GM12892 (cell line): Measurements from ENCODE around the gene ZNF428.

Experiments
- DNase-seq: peaks from one replicate; pipeline ENCODE4 v3.0.0; 2011; ENCODE audit not compliant: insufficient read length
- FAIRE-seq: peaks from 2 replicates; lab custom pipeline; 2011; peaks lifted over from hg19 to GRCh38; lab: Jason Lieb, UNC
- POLR2A ChIP-seq: IDR thresholded peaks from 2 replicates; pipeline ENCODE4 v1.6.1; 2011; ENCODE audit warnings: low read depth, low read length, control low read depth
- POLR2AphosphoS5 ChIP-seq: IDR thresholded peaks from 2 replicates; pipeline ENCODE4 v1.6.1; 2011; ENCODE audit warnings: low read depth, low read length, control low read depth
- TAF1 ChIP-seq: IDR thresholded peaks from 2 replicates; pipeline ENCODE4 v1.6.1; 2011; ENCODE audit warnings: low read depth, mild to moderate bottlenecking, control low read depth, low read length, borderline replicate concordance

The ZNF428 gene

DNA sequence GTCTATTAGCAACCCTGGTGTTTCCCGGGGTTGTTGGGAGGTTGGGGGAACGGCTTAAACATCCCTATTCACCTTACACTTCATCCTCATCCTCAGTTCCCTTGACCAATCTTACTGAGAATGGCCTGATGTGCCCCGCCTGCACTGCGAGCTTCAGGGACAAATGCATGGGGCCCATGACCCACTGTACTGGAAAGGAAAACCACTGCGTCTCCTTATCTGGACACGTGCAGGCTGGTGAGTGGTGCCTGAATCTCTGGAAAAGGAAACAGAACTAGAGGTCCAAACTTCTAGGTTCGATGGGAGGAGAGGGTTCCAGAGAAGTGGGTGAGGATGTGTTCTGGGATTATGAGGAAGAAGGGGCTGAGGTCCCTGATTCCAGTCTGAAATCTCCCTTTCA lies 38.0 kb downstream of the ZNF428 start:
- no peak for TF ChIP-seq TAF1
- TF ChIP-seq POLR2A, result no peak
- no peak for TF ChIP-seq POLR2AphosphoS5
- no peak for DNase-seq
- no peak for FAIRE-seq

DNA sequence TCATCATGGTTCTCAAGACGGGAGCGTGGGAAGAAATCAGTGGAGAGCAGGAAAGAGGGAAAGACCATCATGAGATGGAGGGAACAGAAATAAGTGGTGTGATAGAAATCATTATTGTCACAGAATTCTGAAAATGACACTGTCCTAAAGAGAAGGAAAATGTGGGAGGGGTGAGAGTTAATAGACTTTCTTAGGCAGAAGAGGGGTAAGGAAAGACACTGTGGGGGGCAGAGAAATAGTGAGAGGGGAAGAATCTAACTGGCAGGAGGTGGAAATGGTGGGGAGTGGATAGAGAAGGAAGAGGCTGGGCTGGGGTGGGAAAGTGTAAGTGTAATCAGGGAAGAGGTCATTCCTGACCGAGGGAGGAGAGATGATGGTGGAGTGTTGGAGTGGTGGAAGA lies 40.6 kb downstream of the ZNF428 start:
- FAIRE-seq (no peak), DNase-seq (no peak)
- no peak for TF ChIP-seq POLR2A
- TF ChIP-seq POLR2AphosphoS5, result no peak
- no peak for TF ChIP-seq TAF1

DNA sequence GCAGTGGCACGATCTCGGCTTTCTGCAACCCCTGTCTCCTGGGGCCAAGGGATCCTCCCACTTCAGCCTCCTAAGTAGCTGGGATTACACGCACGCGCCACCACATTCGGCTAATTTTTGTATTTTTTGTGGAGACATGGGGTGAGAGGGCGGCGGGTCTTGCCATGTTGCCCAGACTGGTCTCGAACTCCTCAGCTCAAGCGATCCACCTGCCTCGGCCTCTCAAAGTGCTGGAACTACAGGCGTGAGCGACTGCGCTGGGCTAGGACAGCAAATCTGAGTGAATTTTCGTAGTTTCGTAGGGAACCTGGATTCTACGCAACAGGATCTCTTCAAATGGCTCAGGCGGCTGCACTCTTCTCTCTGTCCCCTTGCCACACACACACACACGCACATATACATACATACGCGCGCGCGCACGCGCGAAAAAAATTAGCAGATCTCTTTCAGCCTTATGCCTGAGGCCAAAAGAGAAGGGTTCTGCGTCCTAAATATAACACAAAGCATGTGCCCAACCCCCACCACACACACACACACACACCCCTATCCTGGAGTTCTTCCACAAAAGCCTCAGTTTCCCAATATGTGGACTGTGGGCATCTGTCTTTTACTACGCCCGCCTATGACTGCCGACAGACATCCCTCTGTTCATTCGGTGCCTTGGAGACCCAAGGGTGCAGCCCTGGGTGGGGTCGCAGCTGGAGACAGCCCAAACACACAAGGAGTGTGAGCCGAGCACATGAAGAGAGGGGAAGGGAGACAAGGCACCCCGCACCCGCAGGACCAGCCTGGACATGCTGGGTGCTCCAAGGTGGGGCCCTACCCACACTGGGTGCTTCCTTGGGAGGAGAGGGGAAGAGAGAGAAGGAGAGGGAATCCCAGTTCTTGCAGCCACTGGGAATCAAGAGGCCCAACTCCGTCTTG lies 43.2 kb downstream of the ZNF428 start:
- no peak for FAIRE-seq
- TF ChIP-seq POLR2A (no peak), POLR2AphosphoS5 (no peak), TAF1 (no peak)
- no peak for DNase-seq

DNA sequence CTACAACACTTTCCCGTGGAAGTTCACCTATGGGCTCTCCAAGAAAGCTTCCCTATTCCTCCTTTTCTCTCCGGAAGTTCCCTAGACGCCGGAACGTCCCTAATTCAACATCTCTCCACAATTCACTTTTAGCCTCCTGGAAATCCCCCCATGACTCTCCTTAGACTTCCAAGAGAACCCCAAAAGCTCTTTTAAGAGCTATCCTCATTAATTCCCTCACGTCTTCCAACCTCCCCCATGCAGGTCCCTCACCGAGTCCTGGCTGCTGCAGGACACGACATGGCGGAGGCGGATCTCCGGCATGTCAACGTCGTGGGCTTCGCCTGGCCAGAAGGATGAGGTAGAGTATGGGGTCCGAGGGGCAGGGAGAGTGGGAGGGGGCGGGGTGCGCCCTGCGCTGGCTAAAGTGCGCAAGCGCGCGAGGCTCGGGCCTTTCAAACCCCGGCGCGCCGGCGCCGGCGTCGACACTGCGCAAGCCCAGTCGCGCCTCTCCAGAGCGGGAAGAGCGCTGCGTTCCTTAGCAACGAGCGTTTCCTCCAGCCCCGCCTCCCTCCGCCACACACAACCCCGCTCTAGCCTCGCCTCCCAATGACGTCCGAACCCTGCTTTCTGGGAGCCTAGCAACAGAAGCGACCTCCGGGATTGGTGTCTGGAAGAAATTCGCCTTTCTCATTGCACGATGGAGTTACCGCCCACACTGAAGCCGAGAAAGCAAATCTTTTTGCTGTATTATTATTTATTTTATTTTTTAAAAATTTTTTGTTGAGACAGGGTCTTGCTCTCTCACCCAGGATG lies 44.1 kb downstream of the ZNF428 start, which contains the start of the genes PINLYP and XRCC1:
Gene PINLYP (plus strand): TSS at position 646 of the 795 bp plus-strand sequence. CDS start 1,391 bp downstream, outside the sequence.
Gene XRCC1 (minus strand): TSS at position 372 of the 795 bp plus-strand sequence. CDS start 69 bp downstream, at position 303.
- FAIRE-seq, result peak; percentile 100
- peak; percentile 94 for DNase-seq
- TF ChIP-seq TAF1 (0 out of 2 replicates have a peak, but pooled peaks have one; percentile 18), POLR2AphosphoS5 (peak; percentile 61; the same call in 1 of the 2 replicates), POLR2A (peak; percentile 67; the same call in 1 of the 2 replicates)

DNA sequence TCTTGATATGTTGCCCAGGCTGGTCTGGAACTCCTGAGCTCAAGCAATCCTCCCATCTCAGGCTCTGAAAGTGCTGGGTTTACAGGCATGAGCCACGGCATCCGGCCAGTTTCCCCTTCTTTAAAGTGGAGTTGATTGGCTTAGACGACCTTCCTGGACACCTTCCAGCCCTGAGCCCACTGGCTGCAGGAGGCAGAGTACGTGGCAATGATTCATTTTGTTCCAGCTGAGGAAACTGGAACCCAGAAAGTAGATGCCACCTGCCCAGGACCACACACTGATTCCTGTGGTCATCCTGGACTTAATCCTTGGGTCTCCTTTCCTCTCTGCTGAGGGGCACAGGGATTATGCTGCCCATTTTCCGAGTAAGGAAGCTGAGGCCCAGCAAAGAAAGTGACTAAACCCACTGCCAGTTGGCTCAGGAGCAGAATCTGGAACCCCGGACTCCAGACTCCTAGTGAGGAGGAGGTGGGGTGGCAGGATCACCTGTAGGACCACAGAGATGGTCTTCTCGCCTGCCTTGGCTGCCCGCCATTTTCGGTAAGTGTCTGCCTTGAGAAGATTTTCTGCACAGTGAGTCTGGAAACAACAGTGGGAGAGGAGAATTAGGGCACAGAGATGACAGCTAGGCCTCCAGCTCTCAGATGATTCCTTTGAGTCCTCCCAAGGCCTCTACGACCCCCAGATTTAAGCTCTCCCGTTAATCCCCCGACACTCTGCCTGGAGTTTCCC lies 44.8 kb downstream of the ZNF428 start:
- no peak for DNase-seq
- no peak for TF ChIP-seq POLR2A
- no peak for TF ChIP-seq POLR2AphosphoS5
- TF ChIP-seq TAF1, result no peak
- no peak for FAIRE-seq

DNA sequence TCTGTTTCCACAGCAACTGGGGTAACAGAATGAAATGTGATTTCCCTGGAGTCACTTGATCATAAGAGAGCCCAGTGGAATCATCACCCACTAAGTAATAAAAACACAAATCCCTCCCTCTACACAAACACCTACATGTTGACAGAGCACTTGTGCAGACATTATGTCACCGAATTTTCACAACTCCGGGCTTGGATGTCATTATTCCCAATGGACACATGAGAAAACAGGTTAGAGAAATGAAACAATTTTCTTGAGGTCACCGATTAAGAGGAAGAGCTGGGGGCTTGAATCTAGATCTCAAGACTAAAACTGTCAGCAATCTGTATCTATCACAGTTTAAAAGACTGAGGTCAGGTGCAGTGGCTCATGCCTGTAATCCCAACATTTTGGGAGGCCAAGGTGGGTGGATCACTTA lies 47.2 kb downstream of the ZNF428 start:
- DNase-seq, result no peak
- TF ChIP-seq POLR2A (no peak), POLR2AphosphoS5 (no peak), TAF1 (no peak)
- no peak for FAIRE-seq

DNA sequence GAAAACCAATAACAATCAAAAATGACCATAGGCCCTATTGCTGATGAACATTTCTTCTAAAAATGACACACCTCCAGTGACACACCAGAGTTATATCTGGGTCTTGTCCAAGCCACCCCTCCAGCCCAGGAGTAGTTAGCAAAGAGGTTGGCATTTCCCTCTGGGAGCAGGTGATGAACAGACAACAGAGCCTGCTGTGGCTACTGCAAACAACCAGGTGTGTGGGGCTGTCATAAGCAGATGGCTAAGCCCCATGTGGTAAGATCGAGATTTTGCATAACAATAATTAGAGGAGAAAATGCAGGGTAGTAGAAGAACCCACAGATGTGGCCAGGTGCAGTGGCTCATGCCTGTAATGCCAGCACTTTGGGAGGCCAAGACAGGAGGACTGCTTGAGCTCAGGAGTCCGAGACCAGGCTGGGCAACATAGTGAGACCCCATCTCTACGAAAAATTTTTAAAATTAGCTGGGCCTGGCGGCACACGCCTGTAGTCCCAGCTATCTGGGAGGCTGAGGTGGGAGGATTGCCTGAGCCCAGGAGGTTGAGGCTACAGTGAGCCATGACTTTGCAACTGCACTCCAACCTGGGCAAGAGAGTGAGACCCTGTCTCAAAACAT lies 49.1 kb downstream of the ZNF428 start:
- no peak for FAIRE-seq
- DNase-seq, result no peak

DNA sequence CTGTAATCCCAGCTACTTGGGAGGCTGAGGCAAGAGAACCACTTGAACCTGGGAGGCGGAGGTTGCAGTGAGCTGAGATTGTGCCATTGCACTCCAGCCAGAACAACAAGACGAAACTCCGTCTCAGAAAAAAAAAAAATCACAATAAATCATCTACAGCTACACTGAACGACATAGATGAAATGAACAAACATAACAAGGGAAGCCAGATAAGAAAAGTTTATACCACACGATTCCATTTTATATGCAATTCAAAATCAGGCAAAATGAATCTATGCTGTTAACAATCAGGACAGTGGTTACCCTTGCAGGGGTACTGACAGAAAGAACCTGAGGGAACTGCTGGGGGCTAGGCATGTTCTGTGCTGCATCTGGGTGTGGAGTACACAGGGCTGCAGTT lies 49.8 kb downstream of the ZNF428 start:
- FAIRE-seq, result no peak

More for the DNA sequence above, 49.1 kb downstream of the ZNF428 start:
- TF ChIP-seq TAF1 (no peak), POLR2AphosphoS5 (no peak), POLR2A (no peak)

DNA sequence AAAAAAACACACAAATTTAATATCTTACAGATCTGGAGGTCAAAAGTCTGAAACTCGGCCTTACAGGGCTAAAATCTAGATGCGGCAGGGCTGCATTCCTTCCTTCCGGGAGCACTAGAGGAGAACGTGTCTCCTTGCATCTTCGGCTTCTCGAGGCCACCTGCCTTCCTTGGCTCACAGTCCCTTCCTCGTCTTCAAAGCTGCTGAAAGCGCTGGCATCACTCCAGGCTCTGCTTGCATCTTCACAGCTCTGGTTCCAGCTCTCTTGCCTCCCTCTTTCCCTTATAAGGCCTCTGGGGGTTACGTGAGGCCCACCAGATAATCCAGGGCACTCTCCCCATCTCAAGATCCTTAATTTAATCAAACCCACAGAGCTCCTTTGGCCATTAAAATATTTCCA lies 54.6 kb downstream of the ZNF428 start:
- FAIRE-seq, result no peak
- DNase-seq, result no peak

More for the DNA sequence above, 49.8 kb downstream of the ZNF428 start:
- TF ChIP-seq POLR2AphosphoS5, result no peak
- DNase-seq, result no peak

DNA sequence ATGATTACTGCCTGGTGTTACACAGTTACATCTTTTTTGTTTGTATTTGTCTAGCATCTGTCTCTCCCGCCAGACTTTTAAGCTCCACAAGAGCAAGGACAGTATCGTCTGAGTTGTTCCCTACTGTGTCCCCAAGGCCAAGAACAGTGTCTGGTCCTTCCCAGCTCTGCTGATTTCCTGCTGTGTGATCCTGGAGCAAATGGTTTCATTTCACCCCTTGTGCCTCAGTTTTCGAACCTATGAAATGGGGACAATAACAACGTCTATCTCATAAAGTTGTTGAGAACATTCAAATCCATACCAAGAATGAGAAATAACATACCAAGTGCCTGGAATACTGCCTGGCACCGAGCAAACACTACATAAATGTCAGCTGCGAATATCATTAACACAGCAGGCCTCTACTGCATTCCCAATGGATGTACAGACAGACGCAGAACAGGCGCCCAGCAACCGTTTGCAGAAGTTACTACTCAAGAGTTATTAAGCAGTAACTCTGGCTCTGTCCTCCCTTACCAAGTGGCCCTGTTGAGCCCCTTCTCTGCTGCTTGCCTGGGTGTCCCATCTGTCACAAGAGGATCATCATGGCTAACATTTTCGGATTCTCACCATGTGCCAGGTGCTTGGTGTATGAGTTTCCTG lies 55.5 kb downstream of the ZNF428 start:
- TF ChIP-seq POLR2A (no peak), POLR2AphosphoS5 (no peak), TAF1 (no peak)
- DNase-seq (no peak), FAIRE-seq (no peak)

More for the DNA sequence above, 54.6 kb downstream of the ZNF428 start:
- TF ChIP-seq POLR2A (no peak), TAF1 (no peak), POLR2AphosphoS5 (no peak)
